C4-2B (cell line): ENCODE data around the gene OPN5.

Experiments
- CTCF ChIP-seq: fragments of 450-650 bp; conservative IDR thresholded peaks from 2 replicates; pipeline ENCODE4 v1.5.1; 2017; ENCODE audit warnings: mild to moderate bottlenecking
- ZFX ChIP-seq: fragments of 450-650 bp; IDR thresholded peaks from 2 replicates; pipeline ENCODE4 v1.6.1; 2017

- TF ChIP-seq CTCF (no peak), ZFX (no peak)
Measured at GRCh38 chr6:47736083-47736700, 45.6 kb upstream of the OPN5 start.
